ENCODE measurements around the gene GRB10.

The GRB10 gene

DNA sequence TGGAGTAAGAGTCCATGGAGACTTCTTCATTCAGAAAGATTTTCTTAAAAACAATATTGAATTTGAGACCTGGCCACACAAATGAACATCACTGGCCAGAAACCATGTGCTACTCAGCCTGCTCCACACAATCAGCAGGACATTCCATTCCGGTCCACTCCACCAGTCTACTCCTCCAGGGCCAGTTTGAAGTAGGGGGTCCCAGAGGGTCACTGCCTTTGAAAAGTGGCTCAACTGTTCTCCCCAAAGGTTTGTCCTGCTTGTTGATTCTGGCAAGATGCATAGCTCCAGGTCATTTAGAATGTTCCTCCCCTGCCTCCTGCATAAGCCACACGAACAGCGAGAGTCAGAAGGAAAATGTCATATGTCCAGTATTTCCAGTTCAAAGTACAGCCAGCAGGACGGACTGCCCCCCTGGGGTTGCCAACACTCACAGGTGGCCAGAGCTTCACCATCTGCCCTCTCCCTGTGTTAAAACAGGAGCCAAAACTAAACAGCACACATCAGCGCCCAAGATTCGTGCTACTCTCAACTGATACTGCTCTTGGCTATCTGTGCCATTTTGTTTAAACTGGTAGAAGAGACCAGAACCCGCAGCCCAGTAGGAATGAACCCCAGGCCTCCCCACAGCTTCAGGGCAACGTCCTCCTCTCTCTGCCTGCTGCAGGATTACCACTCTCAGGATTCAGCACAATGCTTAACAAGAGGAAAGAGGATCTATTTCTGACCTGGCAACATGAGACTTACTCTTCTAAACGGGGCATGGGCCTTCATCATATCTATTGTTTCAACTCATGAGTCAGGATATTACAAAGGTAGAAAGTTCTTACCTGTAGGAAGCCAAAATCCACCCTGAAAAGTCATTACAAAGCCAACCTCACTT lies 11.3 kb downstream of the GRB10 start:
- FAIRE-seq, result no peak
- TF ChIP-seq, protein P1, sequence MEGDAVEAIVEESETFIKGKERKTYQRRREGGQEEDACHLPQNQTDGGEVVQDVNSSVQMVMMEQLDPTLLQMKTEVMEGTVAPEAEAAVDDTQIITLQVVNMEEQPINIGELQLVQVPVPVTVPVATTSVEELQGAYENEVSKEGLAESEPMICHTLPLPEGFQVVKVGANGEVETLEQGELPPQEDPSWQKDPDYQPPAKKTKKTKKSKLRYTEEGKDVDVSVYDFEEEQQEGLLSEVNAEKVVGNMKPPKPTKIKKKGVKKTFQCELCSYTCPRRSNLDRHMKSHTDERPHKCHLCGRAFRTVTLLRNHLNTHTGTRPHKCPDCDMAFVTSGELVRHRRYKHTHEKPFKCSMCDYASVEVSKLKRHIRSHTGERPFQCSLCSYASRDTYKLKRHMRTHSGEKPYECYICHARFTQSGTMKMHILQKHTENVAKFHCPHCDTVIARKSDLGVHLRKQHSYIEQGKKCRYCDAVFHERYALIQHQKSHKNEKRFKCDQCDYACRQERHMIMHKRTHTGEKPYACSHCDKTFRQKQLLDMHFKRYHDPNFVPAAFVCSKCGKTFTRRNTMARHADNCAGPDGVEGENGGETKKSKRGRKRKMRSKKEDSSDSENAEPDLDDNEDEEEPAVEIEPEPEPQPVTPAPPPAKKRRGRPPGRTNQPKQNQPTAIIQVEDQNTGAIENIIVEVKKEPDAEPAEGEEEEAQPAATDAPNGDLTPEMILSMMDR (IDR thresholded peaks at IDR 0.05; ENCODE audit: insufficient read depth, missing control alignments), result no peak

DNA sequence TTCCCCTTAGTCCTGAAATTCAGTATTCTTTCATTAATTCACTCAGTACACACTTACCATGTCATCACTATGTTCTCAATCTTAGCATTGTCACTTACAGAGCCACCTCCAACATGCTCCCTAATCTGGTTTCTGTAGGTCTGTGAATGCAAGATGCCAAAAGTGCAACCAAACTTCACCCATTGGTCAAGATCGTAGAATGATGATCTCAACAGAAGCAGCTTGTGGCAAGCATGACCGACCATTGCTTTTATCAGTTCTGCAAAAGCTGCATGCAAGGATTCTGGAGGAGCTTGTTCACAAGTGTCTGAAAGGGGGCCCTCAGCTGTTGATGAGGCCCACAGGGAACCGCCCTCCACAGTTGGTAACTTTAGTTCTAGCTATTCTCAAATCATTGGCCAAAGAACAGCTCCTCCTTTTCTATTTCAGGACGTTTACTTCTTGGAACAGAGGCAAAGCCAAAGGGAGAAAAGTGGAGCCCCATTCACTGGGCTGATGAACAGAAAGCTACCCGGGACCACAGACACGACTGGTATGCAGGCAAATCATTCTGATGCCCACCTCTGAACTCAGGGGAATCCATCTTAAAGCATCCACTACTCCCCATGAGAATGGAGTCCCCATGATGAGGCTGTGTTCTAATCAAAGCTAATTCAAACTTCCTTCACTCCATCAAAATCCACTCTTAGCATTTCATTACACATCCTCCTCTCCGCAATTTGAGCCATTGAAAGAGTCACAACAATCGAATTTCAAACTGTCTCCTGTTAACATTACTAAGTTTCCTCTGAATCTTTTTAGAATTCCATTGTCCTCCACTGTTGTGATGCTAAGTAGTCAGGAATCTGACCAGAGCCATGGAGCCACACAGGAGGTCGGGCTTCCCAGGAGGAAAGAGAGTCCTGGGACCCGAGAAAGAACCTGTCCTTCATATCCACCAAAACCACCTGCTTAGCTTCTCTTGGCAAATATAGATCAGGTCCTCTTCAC lies 13.9 kb downstream of the GRB10 start:
- no peak for DNase-seq (ENCODE audit: insufficient read length, low spot score)
- TF ChIP-seq, protein P1 (IDR thresholded peaks at IDR 0.05; ENCODE audit: insufficient read depth, missing control alignments), result no peak
- FAIRE-seq, result no peak

More for the DNA sequence above, 11.3 kb downstream of the GRB10 start:
- DNase-seq (ENCODE audit: insufficient read length, low spot score), result no peak

DNA sequence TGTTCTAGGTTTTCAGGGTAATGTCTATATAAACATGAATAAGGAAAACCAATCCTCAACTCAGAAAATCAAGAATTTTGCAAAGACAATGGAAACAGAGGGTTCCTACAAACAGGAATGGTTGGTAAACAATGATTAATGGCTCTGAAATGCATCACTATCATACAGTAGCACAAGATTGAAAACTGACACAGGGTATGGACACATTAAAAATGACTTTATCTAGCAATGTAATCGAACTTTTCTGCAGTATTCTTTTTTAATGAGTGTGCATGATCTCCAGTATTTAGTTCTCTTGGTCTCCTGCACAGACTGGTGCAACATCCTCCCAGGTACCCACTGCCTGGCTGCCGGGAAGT lies 15.9 kb downstream of the GRB10 start:
- DNase-seq (ENCODE audit: insufficient read length, low spot score), result no peak
- FAIRE-seq, result no peak
- TF ChIP-seq, protein P1 (IDR thresholded peaks at IDR 0.05; ENCODE audit: insufficient read depth, missing control alignments), result no peak

DNA sequence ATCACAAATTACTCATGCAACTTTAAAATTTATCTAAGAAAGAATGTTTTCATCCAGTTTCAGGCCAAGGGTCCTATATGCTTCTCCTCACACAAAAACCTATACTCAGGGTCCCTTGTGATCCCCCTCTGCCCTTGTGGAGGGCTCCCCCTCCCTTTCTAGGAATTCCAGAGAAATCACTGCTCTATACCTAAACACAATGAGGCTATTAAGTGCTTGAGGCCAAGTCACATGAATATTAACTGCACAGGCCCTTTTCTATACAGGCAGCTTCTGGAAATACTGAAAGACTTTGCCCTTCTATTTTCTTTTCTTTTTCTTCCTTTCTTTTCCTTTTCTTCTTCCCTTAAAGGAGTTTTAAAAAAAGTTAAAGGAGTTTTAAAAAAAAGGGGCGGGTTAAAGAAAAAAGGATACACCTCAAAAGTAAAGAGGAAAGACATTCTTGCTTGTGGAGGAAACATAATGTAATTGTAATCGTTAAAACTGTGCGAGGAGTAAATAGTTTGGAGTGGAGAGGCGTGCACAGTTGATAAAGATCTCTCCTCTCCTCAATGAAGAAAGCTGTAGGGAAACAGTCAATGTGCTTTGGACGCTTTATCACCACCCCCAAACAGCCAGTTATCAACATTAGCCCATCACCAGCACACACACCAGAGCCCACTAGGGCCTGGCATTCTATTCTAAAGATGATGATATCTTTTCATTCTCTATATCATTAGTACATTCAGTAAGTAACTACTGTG lies 16.4 kb downstream of the GRB10 start:
- TF ChIP-seq, protein P1 (IDR thresholded peaks at IDR 0.05; ENCODE audit: insufficient read depth, missing control alignments), result no peak
- DNase-seq (ENCODE audit: insufficient read length, low spot score), result no peak
- FAIRE-seq, result no peak

DNA sequence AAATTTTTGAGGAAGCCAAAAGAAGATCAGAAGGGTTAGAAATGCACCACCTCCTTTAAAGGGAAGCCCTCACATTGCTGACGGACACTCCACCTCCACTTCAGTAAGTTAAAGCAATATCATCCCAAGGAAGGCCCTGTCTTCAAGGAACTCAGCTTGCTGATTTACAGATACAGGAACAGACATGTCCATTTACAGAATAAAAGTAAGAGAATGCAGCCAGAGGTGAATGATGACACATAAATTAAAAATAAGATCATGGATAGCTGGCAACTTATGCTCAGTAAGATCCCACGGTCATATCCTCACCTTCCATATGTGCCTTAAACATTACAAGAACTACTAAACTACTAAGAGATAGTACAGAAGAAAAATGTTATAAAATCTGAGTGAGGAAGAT lies 20.4 kb downstream of the GRB10 start:
- FAIRE-seq (no peak), DNase-seq (ENCODE audit: insufficient read length, low spot score) (no peak)
- TF ChIP-seq, protein P1 (IDR thresholded peaks at IDR 0.05; ENCODE audit: insufficient read depth, missing control alignments), result no peak

DNA sequence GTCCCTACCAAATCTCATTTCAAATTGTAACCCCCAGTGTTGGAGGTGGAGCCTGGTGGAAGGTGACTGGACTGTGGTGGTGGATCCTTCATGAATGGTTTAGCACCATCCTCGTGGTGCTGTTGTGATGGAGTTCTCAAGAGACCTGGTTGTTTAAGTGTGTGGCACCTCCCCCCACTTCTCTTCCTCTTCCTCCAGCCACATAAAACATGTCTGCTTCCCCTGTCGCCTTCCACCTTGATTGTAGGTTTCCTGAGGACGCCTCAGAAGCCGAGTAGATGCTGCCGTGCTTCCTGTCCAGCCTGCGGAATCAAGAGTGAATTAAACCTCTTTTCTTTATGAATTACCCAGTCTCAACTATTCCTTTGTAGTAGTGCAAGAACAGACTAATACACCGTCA lies 21.0 kb downstream of the GRB10 start:
- no peak for FAIRE-seq
- DNase-seq (ENCODE audit: insufficient read length, low spot score), result no peak
- TF ChIP-seq, protein P1 (IDR thresholded peaks at IDR 0.05; ENCODE audit: insufficient read depth, missing control alignments), result no peak

Measured in D721Med (cell line).